HepG2 (cell line): ENCODE results near the gene FER1L5. TPM values are rescaled to one million over a fixed set of nuclear protein-coding genes. Genes with fewer than 3 reads are reported as not detected.

Experiments
- ATAC-seq: fragments of 200-7000 bp; cut with Tn5 transposase; 3 replicates; pipeline ENCODE4 v1.9.1; 2020; ENCODE audit warnings: mild to moderate bottlenecking, moderate library complexity
- BruUV-seq: library from RNA; stranded (reverse); fragments of 400-500 nt; replicated peaks from 2 replicates; lab custom pipeline; 2021; lab: Mats Ljungman, UMichigan
- CTCF ChIA-PET: fragments of 300-600 bp; formaldehyde crosslinking; extraction: SDS; loops from one replicate; lab custom pipeline; 2021; ENCODE audit warnings: low total read pairs, inconsistent platforms, low intra/inter-chr PET ratio; lab: Yijun Ruan, JAX
- POLR2A ChIA-PET: fragments of 350-600 bp; sonication (Branson Sonifier 250); formaldehyde crosslinking; loops from one replicate; lab custom pipeline; 2020; ENCODE audit warnings: antibody characterized with exemption, inconsistent platforms; lab: Yijun Ruan, JAX
- DNase-seq: peaks from one replicate; pipeline ENCODE4 v3.0.0-alpha.2; 2015; ENCODE audit warnings: low spot score
- FAIRE-seq: peaks from 3 replicates; lab custom pipeline; 2011; peaks lifted over from hg19 to GRCh38; lab: Jason Lieb, UNC
- H2AFZ ChIP-seq: one replicate; pipeline ENCODE4 v1.6.1; 2011; ENCODE audit warnings: low read length, inconsistent platforms
- H3K27ac ChIP-seq: fragments of 300-600 bp; 3 replicates; pipeline ENCODE4 v1.8.0; 2011; ENCODE audit warnings: mixed run types, mild to moderate bottlenecking, mixed read lengths, low read length, inconsistent platforms; ENCODE audit not compliant: insufficient read depth; ENCODE audit errors: extremely low read length
- H3K27me3 ChIP-seq, 2 experiments: fragments of 200-600 bp in 1 of 2; 2 replicates in 1 of 2; 3 replicates in 1 of 2; pipeline versions ENCODE4 v1.6.0 to v1.8.0; 2011; ENCODE audit warnings: low read length in 2 of 2, mild to moderate bottlenecking in 2 of 2, moderate library complexity in 2 of 2, inconsistent platforms in 1 of 2; ENCODE audit not compliant: insufficient read depth in 2 of 2, control insufficient read depth in 1 of 2
- H3K36me3 ChIP-seq, 2 experiments: fragments of 200-600 bp in 1 of 2; replicated peaks in 1 of 2; 2 replicates in 1 of 2; 3 replicates in 1 of 2; pipeline versions ENCODE4 v1.5.1 to v1.8.0; 2011; ENCODE audit warnings: low read length in 2 of 2, inconsistent platforms in 1 of 2; ENCODE audit not compliant: insufficient read depth in 2 of 2, control insufficient read depth in 1 of 2
- H3K4me1 ChIP-seq: 2 replicates; pipeline ENCODE4 v1.5.1; 2012; ENCODE audit warnings: low read length, inconsistent platforms; ENCODE audit not compliant: insufficient read depth
- H3K4me2 ChIP-seq: 2 replicates; pipeline ENCODE4 v1.6.0; 2011; ENCODE audit warnings: low read depth, low read length, inconsistent platforms
- H3K4me3 ChIP-seq, 3 experiments: fragments of 200-600 bp in 1 of 3; sonication (generic), shearing (Covaris generic) in 1 of 3; replicated peaks in 1 of 3; 2 replicates each; pipeline ENCODE4 v1.5.1; 2011 to 2016; ENCODE audit warnings: low read length in 3 of 3, inconsistent platforms in 2 of 3, low read depth in 2 of 3, mild to moderate bottlenecking in 2 of 3, control low read depth in 1 of 3, mixed read lengths in 1 of 3; ENCODE audit not compliant: insufficient read depth in 1 of 3
- H3K79me2 ChIP-seq: one replicate; pipeline ENCODE4 v1.6.1; 2011; ENCODE audit warnings: low read length, inconsistent platforms; ENCODE audit not compliant: insufficient read depth
- H3K9ac ChIP-seq: 2 replicates; pipeline ENCODE4 v1.6.0; 2011; ENCODE audit warnings: mild to moderate bottlenecking, low read depth, low read length, inconsistent platforms; ENCODE audit not compliant: insufficient read depth
- H3K9me3 ChIP-seq: 2 replicates; pipeline ENCODE4 v1.5.1; 2012; ENCODE audit warnings: mild to moderate bottlenecking, low read length
- H4K20me1 ChIP-seq: 2 replicates; pipeline ENCODE4 v1.6.0; 2011; ENCODE audit warnings: inconsistent platforms, mild to moderate bottlenecking, low read length, moderate library complexity; ENCODE audit not compliant: insufficient read depth
- ATM ChIP-seq: fragments of 450-650 bp; IDR thresholded peaks from 2 replicates; pipeline ENCODE4 v1.7.1; 2017; ENCODE audit warnings: mild to moderate bottlenecking, borderline replicate concordance
- ETV5 ChIP-seq: IDR thresholded peaks from 2 replicates; pipeline ENCODE4 v1.6.1; 2018; ENCODE audit warnings: missing biosample characterization, missing genetic modification reagents, inconsistent platforms, borderline replicate concordance
- GABPA ChIP-seq, 2 experiments: IDR thresholded peaks; 2 replicates each; pipeline ENCODE4 v1.6.1; 2011 to 2016; ENCODE audit warnings: low read depth in 2 of 2, low read length in 1 of 2, missing biosample characterization in 1 of 2, missing genetic modification characterization in 1 of 2
- NR2F6 ChIP-seq, 2 experiments: IDR thresholded peaks; 2 replicates each; pipeline ENCODE4 v1.6.1; 2016; ENCODE audit warnings: antibody characterized with exemption in 1 of 2, mild to moderate bottlenecking in 1 of 2
- TFDP1 ChIP-seq: IDR thresholded peaks from 2 replicates; pipeline ENCODE4 v1.6.1; 2016; ENCODE audit warnings: missing compliant biosample characterization, missing genetic modification reagents, borderline replicate concordance
- ZNF30 ChIP-seq: sonication (generic); formaldehyde crosslinking; IDR thresholded peaks from 2 replicates; pipeline ENCODE4 v1.5.0; 2020; ENCODE audit warnings: mild to moderate bottlenecking, missing genetic modification reagents
- ZNF646 ChIP-seq: sonication (generic); formaldehyde crosslinking; IDR thresholded peaks from 2 replicates; pipeline ENCODE4 v1.9.0; 2021; ENCODE audit warnings: mild to moderate bottlenecking, missing genetic modification reagents
- ZNF770 ChIP-seq: sonication (generic); formaldehyde crosslinking; IDR thresholded peaks from 2 replicates; pipeline ENCODE4 v1.5.0; 2020; ENCODE audit warnings: mild to moderate bottlenecking, missing genetic modification reagents
- WGBS: methylation state at CpG from one replicate; pipeline ENCODE4 v1.1.6; 2017; ENCODE audit warnings: low lambda C conversion rate; 5-methylcytosine and 5-hydroxymethylcytosine counted together
- in situ Hi-C: cut with HindIII; loops from 2 replicates; pipeline ENCODE4 v1.10.0; 2017; ENCODE audit warnings: low pct_unique_long_range_greater_than_20kb; ENCODE audit not compliant: extremely low pct_ligation_motif_present
- intact Hi-C: fragments of 100-400 bp; cut with micrococcal nuclease; formaldehyde crosslinking; loops from one replicate; pipeline ENCODE4 v1.10.0; 2022; ENCODE audit not compliant: unreplicated experiment
- polyA plus RNA-seq, 8 experiments: library from polyadenylated mRNA; depleted of rRNA in 3 of 8; stranded (reverse) in 7 of 8; unstranded in 1 of 8; fragments of >200 nt; fragmentation: Illumina TruSeq in 4 of 8; extraction: Trizol in 4 of 8; gene quantifications; 2 replicates each; pipeline versions ENCODE4 v1.2.1 to v1.2.3, GENCODE V29; 2011 to 2016; ENCODE audit warnings: low read depth in 4 of 8, missing spikeins in 1 of 8, mixed read lengths in 1 of 8; ENCODE audit not compliant: insufficient read depth in 1 of 8
- total RNA-seq, 5 experiments: library from RNA; depleted of rRNA; stranded (reverse); fragments of >200 nt; fragmentation: Illumina TruSeq; extraction: Trizol; gene quantifications; 2 replicates each; pipeline ENCODE4 v1.2.3, GENCODE V29; 2016; ENCODE audit warnings: low read depth in 1 of 5

Gene FER1L5
- total and polyA plus RNA-seq, 2 of the 13 experiments (the other 11 are each of a cell fraction or from before 2014, with no cell fraction given), result 0.02 to 0.08 TPM

- TF ChIP-seq ZNF770 (no peak), ETV5 (peak; percentile 66; the same call in 1 of the 2 replicates), GABPA (IDR thresholded peaks at IDR 0.05; ENCODE audit: low read depth, low read length) (no peak), GABPA (CRISPR knock-in tag; IDR thresholded peaks at IDR 0.05; ENCODE audit: low read depth) (peak; percentile 49; the same call in 1 of the 2 replicates), NR2F6 (IDR thresholded peaks at IDR 0.05) (peak; percentile 64), NR2F6 (CRISPR knock-in tag; IDR thresholded peaks at IDR 0.05) (peak; percentile 61; the same call in 1 of the 2 replicates)
- TF ChIP-seq, all 625 proteins: peak for 23
Observed at GRCh38 chr2:96616128-96616527, 26.4 kb upstream of the FER1L5 start (continued).

GRCh38 chr2:96616535-96616934 lies 26.0 kb upstream of the FER1L5 start:
- no peak for DNase-seq
- no TSS peak for BruUV-seq
- Histone ChIP-seq H4K20me1 (no peaks in the 10 kb centered on the region), H3K4me3 (no peak overlapping the region), H3K36me3 (peaks cover 33 to 64% of the 10 kb centered on the region in 2 experiments), H3K27me3 (no peaks in the 10 kb centered on the region), H3K79me2 (no peaks in the 10 kb centered on the region), H3K9me3 (no peaks in the 10 kb centered on the region), H3K4me2 (no peak overlapping the region), H3K4me1 (peaks cover 17% of the 10 kb centered on the region), H2AFZ (no peak overlapping the region), H3K9ac (no peak overlapping the region), H3K27ac (peak overlapping the region; percentile 25)
- intact Hi-C loops, result no loop called here
- CTCF ChIA-PET, result no interaction called here
- no peak for FAIRE-seq
- 97% methylated on average over 6 of the region's 6 CpGs for WGBS
- TF ChIP-seq TFDP1 (CRISPR knock-in tag), result no peak
- no peak for TF ChIP-seq ZNF30 (CRISPR knock-in tag)
- TF ChIP-seq ATM, result no peak
- TF ChIP-seq ZNF646 (CRISPR knock-in tag), result no peak
- ATAC-seq, result peak; percentile 59
- POLR2A ChIA-PET, result interaction anchor here (1.1 kb wide), 1 partner anchor 21 kb away, joined by 4 read pairs; the partner anchor contains the start of gene KANSL3
- in situ Hi-C loops, result no loop called here
